ENCODE measurements around the gene IFNG-AS1.

The IFNG-AS1 gene

GRCh38 chr12:67994046-67994445 lies 4.8 kb downstream of the IFNG-AS1 start:
- DNase-seq: no peak

- DNase-seq: no peak
Observed at GRCh38 chr12:67996347-67996746, 7.1 kb downstream of the IFNG-AS1 start.

GRCh38 chr12:67998379-67998778 lies 9.1 kb downstream of the IFNG-AS1 start:
- DNase-seq: no peak

GRCh38 chr12:67999244-67999643 lies 10.0 kb downstream of the IFNG-AS1 start:
- no peak for DNase-seq

GRCh38 chr12:68001486-68002466 lies 12.5 kb downstream of the IFNG-AS1 start:
- DNase-seq: no peak

GRCh38 chr12:68003777-68004176 lies 14.5 kb downstream of the IFNG-AS1 start:
- no peak for DNase-seq

- no peak for DNase-seq
Observed at GRCh38 chr12:68007033-68007432, 17.8 kb downstream of the IFNG-AS1 start.

GRCh38 chr12:68007466-68007865 lies 18.2 kb downstream of the IFNG-AS1 start:
- no peak for DNase-seq

- no peak for DNase-seq
Observed at GRCh38 chr12:68011206-68011881, 22.1 kb downstream of the IFNG-AS1 start.

- DNase-seq: no peak
Observed at GRCh38 chr12:68011882-68012207, 22.6 kb downstream of the IFNG-AS1 start.

GRCh38 chr12:68012712-68013111 lies 23.5 kb downstream of the IFNG-AS1 start:
- DNase-seq: no peak

- DNase-seq: no peak
Observed at GRCh38 chr12:68013181-68013580, 23.9 kb downstream of the IFNG-AS1 start.

GRCh38 chr12:68016136-68016535 lies 26.9 kb downstream of the IFNG-AS1 start:
- DNase-seq: no peak

GRCh38 chr12:68018315-68018714 lies 29.1 kb downstream of the IFNG-AS1 start:
- no peak for DNase-seq

GRCh38 chr12:68020049-68020448 lies 30.8 kb downstream of the IFNG-AS1 start:
- no peak for DNase-seq

GRCh38 chr12:68020699-68021098 lies 31.5 kb downstream of the IFNG-AS1 start:
- no peak for DNase-seq

- DNase-seq: no peak
Observed at GRCh38 chr12:68028647-68029046, 39.4 kb downstream of the IFNG-AS1 start.

- no peak for DNase-seq
Observed at GRCh38 chr12:68030248-68030647, 41.0 kb downstream of the IFNG-AS1 start.

- no peak for DNase-seq
Observed at GRCh38 chr12:68031174-68031573, 41.9 kb downstream of the IFNG-AS1 start.

GRCh38 chr12:68031881-68032739 lies 42.9 kb downstream of the IFNG-AS1 start:
- DNase-seq: no peak

- DNase-seq: no peak
Observed at GRCh38 chr12:68034567-68034966, 45.3 kb downstream of the IFNG-AS1 start.

GRCh38 chr12:68036642-68037041 lies 47.4 kb downstream of the IFNG-AS1 start:
- no peak for DNase-seq

All from C1 segment of cervical spinal cord (tissue), 14 donors.